ENCODE data around the gene CD68.
"Not testable (repeated sequence)": the region's sequence is repeated elsewhere in the genome, so short reads cannot be mapped to it uniquely, and the experiment has no call there.

CD68 gene

GRCh38 chr17:7615265-7615747, 35.9 kb downstream of the CD68 start:
- FAIRE-seq = no peak

GRCh38 chr17:7618608-7619007, 39.2 kb downstream of the CD68 start:
- no peak for FAIRE-seq

DNA sequence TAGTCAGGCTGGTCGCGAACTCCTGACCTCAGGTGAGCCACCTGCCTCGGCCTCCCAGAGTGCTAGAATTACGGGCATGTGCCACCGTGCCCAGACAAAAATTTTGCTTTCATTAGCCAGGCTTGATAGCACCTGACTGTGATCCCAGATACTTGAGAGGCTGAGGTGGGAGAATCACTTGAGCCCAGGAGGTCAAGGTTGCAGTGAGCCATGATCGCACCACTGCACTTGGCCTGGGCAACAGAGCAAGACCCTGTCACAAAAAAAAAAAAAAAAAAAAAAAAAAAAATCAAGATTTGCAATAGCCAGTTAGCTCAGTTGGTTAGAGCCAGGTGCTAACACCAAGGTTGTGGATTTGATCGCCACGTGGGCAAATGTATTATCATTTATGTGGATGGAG, 41.4 kb downstream of the CD68 start:
- FAIRE-seq = no peak

- FAIRE-seq = no peak
Observed at GRCh38 chr17:7623661-7624060, 44.2 kb downstream of the CD68 start.

GRCh38 chr17:7625749-7626148, 46.3 kb downstream of the CD68 start:
- FAIRE-seq = not testable (repeated sequence)

- no peak for FAIRE-seq
Observed at GRCh38 chr17:7626307-7626706, 46.9 kb downstream of the CD68 start.

- FAIRE-seq = no peak
Observed at GRCh38 chr17:7626956-7627249, 47.5 kb downstream of the CD68 start.

GRCh38 chr17:7627250-7628121, 48.0 kb downstream of the CD68 start, which contains the start of gene SAT2:
Gene SAT2, minus strand, starts transcription at chr17:7627821. Its CDS starts 186 bp downstream, at chr17:7627635.
- FAIRE-seq = peak; percentile 32

- FAIRE-seq = no peak
Observed at GRCh38 chr17:7629939-7630571, 50.6 kb downstream of the CD68 start, which contains the start of gene SHBG. Gene SHBG, plus strand, starts transcription at chr17:7630135. Its CDS starts 38 bp downstream, at chr17:7630173.

All from TTC549 (cell line).